GM19035 (cell line): ENCODE measurements around the gene SCAMP3.
A peak's percentile ranks its signal among the peaks of the same experiment; 100 is the strongest.
"Not testable (repeated sequence)": the region's sequence is repeated elsewhere in the genome, so short reads cannot be mapped to it uniquely, and the experiment has no call there.

ENCODE experiments used
- ATAC-seq: cut with Tn5 transposase; IDR thresholded peaks from one replicate; pipeline ENCODE4 v1.9.1; 2021; ENCODE audit not compliant: unreplicated experiment

The SCAMP3 gene

DNA sequence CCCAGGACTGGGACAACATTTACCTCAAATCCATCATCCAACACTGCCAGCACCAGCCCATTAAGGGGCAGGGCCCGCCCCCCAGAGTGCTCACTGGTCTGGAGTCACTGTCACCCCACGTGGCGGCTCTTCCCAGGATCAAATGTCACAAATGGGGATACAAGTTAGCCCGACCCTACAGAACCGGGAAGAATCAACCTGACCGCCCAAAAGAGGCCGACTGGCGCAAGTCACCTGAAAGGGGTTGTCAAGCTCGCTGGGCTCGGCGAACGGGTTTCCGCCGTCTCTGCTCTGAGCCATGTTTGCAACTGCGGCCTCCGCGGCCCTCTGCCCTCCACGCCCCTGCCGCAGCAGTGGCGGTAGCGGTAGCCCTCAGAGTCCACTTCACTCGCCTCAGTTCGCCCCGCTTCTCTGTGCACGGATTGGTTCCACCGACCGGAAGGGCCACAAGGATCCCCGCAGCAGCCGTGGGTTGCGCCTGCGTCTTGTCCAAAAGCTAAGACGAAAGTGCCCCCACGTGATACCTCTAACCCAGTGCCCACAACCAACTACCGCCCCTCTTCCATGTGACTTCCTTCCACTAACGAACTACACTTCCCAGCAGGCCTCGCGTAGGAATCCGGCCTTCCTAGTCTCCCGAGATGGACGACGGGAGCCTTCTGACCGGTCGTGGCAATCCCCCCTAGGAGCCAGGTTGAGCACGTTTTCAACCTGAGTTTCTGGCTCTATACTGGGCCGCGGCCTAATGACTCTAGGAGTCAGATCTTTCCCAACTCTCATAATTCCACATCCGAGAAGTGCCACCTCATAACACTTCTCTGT is at the start of gene SCAMP3:
TSS of gene SCAMP3 (minus strand) at position 509 of the 822 bp plus-strand sequence. CDS start at position 300, 209 bp downstream.
- peak; percentile 86 for ATAC-seq

- ATAC-seq: no peak
Observed at GRCh38 chr1:155309423-155310021, 47.4 kb upstream of the SCAMP3 start.

- ATAC-seq: peak; percentile 97
Observed at GRCh38 chr1:155308493-155309422, 46.6 kb upstream of the SCAMP3 start, which contains the start of gene FDPS. Gene FDPS, plus strand, starts transcription at chr1:155308866. Its CDS starts 924 bp downstream, at chr1:155309790.

DNA sequence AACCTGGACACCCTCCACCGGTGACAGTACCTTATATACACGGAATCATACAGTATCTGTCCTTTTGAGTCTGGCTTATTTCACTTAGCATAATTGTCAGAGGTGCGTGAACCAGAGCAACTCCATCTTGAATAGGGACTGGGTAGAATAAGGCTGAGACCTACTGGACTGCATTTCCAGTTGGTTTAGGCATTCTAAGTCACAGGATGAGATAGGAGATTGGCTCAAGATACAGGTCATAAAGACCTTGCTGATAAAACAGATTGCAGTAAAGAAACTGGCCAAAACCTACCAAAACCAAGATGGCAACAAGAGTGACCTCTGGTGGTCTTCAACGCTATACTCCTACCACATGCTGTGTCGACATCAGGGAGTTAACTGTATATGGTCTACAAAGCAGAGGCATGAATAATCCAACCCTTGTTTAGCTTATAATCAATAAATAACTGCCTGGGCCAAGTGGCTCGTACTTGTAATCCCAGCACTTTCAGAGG is 45.1 kb upstream of the SCAMP3 start:
- no peak for ATAC-seq

DNA sequence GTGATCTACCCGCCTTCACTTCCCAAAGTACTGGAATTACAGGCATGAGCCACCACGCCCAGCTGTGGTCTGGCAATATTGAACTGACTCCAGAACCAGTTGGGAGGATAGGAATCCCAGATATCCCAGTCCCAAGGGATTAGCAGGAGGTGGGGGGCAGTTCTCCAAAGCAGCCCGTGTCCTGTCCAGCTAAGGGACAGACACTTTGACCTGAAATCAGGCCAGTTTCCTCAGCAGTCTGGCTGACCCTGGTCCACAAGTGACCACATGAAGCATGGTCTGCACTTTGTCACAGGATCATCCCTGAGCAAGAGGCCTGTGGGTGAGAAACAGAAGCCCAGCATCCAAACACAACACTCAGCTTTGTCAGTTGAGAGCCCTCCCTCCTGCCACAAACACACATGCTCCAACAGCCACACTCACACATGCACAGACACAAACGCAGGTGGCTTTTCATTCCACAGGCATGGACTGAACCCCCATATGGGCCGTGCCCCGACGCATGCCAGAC is 43.8 kb upstream of the SCAMP3 start:
- no peak for ATAC-seq

DNA sequence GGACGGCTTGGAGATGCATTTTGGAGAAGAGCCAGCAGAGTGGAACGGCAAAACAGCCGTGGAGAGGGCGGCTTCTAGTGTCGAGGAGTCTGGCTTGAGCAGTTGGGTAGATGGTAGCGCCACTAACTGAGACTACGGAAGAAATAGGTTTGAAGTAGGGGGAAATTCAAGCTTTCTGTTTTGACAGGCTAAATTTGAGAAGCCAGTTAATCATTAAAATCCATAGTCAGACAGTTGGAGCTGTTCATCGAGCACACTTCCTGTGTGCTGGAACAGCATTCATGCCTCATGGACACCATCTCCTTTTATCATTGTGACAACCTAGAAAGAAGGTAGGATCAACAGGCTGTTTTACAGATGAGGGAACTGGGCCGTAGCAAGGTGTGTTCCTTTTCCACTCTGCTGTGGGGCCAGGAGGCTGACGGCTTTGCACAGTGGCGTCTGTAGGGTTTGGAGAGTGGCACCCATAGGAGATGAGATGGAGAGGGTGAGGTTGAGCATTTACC is 42.5 kb upstream of the SCAMP3 start:
- ATAC-seq: no peak

- no peak for ATAC-seq
Observed at GRCh38 chr1:155301342-155301841, 39.2 kb upstream of the SCAMP3 start, which contains the start of gene PKLR. Gene PKLR, minus strand, starts transcription at chr1:155301438. Its CDS starts 43 bp downstream, at chr1:155301395.

DNA sequence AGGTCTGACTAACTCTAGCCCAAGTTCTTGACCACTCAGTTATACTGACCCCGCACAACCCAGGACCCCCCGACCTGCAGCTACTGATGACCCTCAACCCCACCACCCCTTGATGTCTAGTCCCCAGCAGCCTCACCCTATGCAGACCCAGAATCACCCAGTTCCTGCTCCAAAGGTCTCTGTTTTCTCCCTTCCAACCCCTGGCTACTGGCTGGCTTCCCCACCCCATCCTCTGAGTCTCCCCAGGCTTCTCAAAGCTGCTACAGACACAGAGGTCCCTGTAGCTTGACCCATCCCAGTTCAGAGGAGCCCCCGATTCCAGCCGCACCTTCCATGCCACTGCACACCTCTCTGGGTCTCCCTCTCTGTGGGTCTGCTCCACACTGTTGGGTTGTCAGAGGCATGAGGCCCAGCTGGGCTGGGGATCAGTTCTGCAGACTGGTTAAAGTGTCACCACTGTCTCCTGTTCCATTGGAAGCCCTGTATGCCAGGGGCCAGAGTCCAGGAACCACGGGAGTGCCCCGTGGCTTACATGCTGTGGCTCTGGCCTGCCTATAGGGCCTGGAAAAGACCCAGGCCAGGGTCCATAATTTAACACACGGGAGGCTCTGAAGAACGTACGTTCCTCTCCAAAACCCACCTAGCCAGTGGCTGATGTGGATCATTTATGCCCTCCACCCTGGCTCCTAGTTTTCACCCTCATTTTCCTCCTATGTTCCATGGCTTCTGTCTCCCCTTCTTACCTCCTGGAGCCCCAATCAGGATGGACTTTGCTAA is 38.6 kb upstream of the SCAMP3 start:
- no peak for ATAC-seq

DNA sequence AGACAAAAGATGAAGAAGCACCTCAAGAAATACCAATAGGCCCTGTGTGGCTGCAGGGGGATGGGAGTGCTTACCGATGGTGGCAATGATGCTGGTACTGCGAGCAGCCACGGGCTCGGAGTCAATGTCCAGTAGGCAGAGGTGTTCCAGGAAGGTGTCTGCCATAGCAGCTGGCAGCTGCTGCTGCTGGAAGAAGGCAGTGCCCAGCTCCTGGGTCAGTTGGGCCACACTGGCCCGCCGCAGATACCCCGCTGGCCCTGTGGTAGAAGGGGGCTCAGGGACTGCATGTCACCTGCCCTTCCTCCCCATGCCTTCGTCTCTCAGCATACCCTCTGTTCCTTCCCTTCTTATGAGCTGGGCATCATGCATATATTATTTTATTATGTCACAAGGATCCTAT is 37.9 kb upstream of the SCAMP3 start:
- no peak for ATAC-seq

DNA sequence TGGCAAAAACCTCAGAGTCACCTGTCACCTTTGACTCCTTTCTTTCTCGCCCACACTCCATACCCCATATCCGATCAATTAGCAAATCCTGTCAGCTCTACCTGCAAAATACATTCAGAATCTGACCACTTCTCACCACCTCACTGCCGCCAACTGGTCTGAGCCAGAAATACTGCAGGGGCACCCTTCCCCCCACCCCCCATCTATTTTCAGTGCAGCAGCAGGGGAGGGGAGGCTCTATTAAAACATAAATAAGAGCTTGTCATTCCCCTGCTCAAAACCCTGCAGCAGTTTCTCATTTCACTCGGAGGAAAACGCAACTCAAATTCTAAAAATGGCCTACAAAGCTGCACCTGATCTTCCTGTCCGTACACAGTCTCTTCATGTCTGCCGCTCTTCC is 35.2 kb upstream of the SCAMP3 start:
- no peak for ATAC-seq

- ATAC-seq: no peak
Observed at GRCh38 chr1:155296661-155297060, 34.5 kb upstream of the SCAMP3 start.

- no peak for ATAC-seq
Observed at GRCh38 chr1:155295942-155296267, 33.7 kb upstream of the SCAMP3 start.

DNA sequence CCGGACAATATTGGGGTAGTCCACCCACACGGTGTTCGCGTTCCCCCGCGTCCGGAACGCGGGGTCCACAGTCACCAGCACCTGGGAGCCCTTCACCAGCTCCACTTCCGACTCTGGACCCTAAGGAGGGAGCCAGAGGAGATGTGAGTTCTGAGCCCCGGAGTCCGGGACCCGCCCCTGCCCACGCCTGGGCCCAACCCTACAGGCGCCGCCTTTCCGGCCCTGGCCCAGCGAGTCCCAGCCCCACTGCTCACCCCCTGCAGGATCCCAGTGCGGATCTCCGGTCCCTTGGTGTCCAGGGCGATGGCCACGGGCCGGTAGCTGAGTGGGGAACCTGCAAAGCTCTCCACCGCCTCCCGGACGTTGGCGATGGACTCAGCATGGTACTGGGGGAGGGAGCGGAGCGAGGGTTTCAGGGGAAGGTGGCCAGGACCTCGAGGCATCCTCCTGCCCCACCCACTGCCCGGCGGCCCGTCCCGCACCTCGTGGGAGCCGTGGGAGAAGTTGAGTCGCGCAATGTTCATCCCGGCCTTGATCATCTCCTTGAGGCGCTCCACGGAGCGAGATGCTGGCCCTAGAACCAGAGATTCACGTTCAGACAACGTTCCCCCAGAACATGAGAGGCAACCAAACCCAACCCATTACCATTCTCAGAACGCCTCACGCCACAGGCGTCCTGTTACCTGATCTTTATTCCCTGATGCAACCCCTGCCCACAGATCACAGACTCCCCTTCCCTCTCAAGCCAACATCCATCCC is 33.2 kb upstream of the SCAMP3 start:
- ATAC-seq: no peak

DNA sequence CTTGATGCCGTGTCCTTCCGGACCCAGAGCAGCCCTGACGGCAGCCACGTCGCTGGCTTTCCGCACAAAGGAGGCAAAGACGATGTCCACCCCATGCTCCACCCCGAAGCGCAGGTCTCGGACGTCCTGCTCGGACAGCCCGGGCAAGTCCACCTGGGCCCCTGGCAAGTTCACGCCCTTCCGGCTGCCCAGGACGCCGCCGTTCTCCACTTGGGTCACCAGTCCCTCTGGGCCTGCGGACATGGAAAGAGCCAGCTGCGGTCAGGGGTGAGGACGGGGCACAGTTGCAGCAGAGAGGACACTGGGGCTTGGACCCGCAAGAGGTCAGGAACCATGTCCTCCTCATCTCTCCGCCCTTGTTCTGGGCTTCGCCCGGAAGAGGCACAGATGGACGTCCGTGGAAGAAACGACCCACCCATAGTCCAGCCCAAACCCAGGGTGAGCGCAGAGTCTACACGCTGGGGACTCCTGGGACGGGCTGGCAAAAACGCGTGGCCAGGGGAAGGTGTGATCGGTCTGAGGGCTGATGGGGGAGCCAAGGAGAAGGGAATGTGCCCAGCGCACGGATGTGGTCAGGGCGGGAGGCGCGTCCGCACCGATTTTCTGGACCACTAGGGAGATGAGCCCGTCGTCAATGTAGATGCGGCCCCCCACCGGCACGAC is 32.5 kb upstream of the SCAMP3 start:
- ATAC-seq: no peak

DNA sequence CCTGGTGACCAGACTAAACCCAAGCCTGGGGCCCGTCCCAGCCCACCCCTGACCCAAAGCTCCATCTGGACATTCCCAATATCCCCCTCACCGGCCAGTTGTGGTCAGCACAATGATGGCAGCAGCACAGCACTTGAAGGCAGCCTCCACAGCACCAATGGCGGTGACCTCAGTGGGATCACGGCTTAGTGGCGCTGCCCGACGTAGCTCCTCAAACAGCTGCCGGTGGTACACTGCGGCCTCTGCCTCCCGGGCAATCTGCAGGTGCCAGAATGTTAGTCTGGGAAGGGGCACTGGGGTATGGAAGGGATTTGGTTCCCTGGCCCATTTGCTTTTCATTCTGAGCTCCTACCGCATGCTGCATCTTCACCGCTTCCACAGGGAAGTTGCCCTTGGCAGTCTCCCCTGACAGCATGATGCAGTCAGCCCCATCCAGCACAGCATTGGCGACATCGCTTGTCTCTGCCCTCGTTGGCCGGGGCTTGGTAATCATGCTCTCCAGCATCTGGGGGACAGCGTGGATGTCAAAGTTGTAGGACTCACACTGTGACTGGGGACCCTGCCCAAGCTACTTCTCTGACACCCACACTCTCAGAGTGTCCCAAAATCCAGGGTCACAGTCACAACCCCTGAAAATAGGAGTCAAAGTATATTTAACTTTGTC is 31.1 kb upstream of the SCAMP3 start:
- no peak for ATAC-seq

DNA sequence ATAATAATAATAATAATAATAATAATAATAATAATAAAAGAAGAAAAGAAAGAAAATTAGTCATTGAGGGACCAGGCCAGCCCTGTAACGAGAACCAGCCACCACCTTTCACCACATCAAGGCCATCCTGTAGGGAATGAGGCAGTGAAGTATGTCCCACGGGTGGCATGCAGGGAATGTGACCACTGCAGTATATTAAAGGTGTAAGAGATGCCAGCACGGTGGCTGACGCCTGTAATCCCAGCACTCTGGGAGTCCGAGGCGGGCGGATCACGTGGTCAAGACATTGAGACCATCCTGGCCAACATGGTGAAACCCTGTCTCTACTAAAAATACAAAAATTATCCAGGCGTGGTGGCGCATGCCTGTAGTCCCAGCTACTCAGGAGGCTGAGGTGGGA is 28.8 kb upstream of the SCAMP3 start:
- ATAC-seq: not testable (repeated sequence)

- ATAC-seq: no peak
Observed at GRCh38 chr1:155287987-155288543, 25.9 kb upstream of the SCAMP3 start.

DNA sequence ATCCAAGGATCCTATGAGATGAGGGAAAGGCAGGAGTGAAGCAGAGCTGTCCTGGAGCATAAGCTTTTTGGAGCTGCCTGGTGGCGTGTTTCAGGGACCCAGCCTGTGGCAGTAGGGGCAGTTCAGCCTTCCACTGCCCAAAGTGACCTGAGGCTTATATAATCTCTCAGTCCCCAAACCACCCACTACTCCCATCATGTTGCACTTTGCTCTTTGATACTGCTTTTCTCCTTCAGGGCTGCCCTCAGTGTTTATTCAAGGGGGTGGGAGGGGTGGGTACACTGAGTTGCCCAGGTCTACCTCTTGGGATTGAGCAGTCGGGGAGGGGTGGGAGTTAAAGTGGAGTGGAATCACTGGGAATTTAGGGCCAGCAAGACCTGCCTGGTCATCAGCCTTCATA is 24.4 kb upstream of the SCAMP3 start:
- ATAC-seq: no peak
